ENCODE measurements around the gene JAK3. TPM values are rescaled to one million over a fixed set of nuclear protein-coding genes. Genes with fewer than 3 reads are reported as not detected.
"Not testable (repeated sequence)": the region's sequence is repeated elsewhere in the genome, so short reads cannot be mapped to it uniquely, and the experiment has no call there.

The JAK3 gene
- 213 and 256 TPM in 2 replicates for total RNA-seq

GRCh38 chr19:17847538-17848366 lies at the start of gene JAK3:
JAK3 (minus strand) TSS chr19:17847982; CDS start chr19:17844417, 3,565 bp downstream.
- Mint-ChIP-seq H3K4me1 (peaks cover 73% of the 10 kb centered on the region), H3K9me3 (no peaks in the 10 kb centered on the region), H3K36me3 (ENCODE audit: low read depth) (peaks cover 28% of the 10 kb centered on the region), H3K27me3 (no peaks in the 10 kb centered on the region), H3K4me3 (peak within 1 kb of the TSS; percentile 94), H3K27ac (peak within 1 kb of the TSS; percentile 96)
- POLR2A ChIA-PET: interaction anchor here (0.5 to 8.3 kb wide), 48 partner anchors 8 to 1523 kb away, joined by 3 to 121 read pairs (median 6); partner anchors contain the start of genes B3GNT3, CCDC124, FCHO1 and KLF2
- ATAC-seq (ENCODE audit: low read depth) (peak; percentile 86), DNase-seq (peak; percentile 79)
- intact Hi-C loops (cut with micrococcal nuclease): loop anchor here (1.0 kb wide), 1 partner anchor 71 kb away; no protein-coding TSS in a partner anchor
- TF ChIP-seq CTCF (IDR thresholded peaks at IDR 0.05): no peak
- CTCF ChIA-PET: interaction anchor here (1.1 to 1.6 kb wide), 4 partner anchors 8 to 93 kb away, joined by 3 to 9 read pairs (median 6); partner anchors contain the start of genes CCDC124 and RPL18A

GRCh38 chr19:17893766-17894165 lies 46.0 kb upstream of the JAK3 start:
- intact Hi-C loops (cut with micrococcal nuclease): no loop called here
- Mint-ChIP-seq H3K36me3 (ENCODE audit: low read depth) (no peaks in the 10 kb centered on the region), H3K9me3 (no peaks in the 10 kb centered on the region), H3K4me3 (no peak overlapping the region), H3K27me3 (peaks cover 11% of the 10 kb centered on the region), H3K4me1 (no peaks in the 10 kb centered on the region), H3K27ac (no peak overlapping the region)
- TF ChIP-seq CTCF (IDR thresholded peaks at IDR 0.05): no peak
- ChIA-PET POLR2A (interaction anchor here (0.7 kb wide), 1 partner anchor 273 kb away, joined by 5 read pairs; no protein-coding TSS in a partner anchor), CTCF (no interaction called here)
- no peak for ATAC-seq (ENCODE audit: low read depth)
- no peak for DNase-seq

GRCh38 chr19:17889609-17890214 lies 41.9 kb upstream of the JAK3 start:
- intact Hi-C loops (cut with micrococcal nuclease): no loop called here
- H3K9me3 Mint-ChIP-seq: no peaks in the 10 kb centered on the region
- TF ChIP-seq CTCF (IDR thresholded peaks at IDR 0.05): no peak
- DNase-seq (no peak), ATAC-seq (ENCODE audit: low read depth) (no peak)
- POLR2A ChIA-PET: interaction anchor here (0.6 kb wide), 1 partner anchor 1022 kb away, joined by 6 read pairs; no protein-coding TSS in a partner anchor
- CTCF ChIA-PET: no interaction called here
- H3K4me1 Mint-ChIP-seq: peaks cover 25% of the 10 kb centered on the region
- peaks cover 6% of the 10 kb centered on the region for H3K27me3 Mint-ChIP-seq
- H3K27ac Mint-ChIP-seq: no peak overlapping the region
- H3K4me3 Mint-ChIP-seq: no peak overlapping the region
- no peaks in the 10 kb centered on the region for H3K36me3 Mint-ChIP-seq (ENCODE audit: low read depth)

GRCh38 chr19:17888260-17888659 lies 40.5 kb upstream of the JAK3 start:
- intact Hi-C loops (cut with micrococcal nuclease): no loop called here
- ATAC-seq (ENCODE audit: low read depth) (no peak), DNase-seq (no peak)
- H3K9me3 Mint-ChIP-seq: no peaks in the 10 kb centered on the region
- no peak overlapping the region for H3K27ac Mint-ChIP-seq
- peaks cover 5% of the 10 kb centered on the region for H3K27me3 Mint-ChIP-seq
- H3K4me1 Mint-ChIP-seq: peaks cover 34% of the 10 kb centered on the region
- H3K4me3 Mint-ChIP-seq: no peak overlapping the region
- no peaks in the 10 kb centered on the region for H3K36me3 Mint-ChIP-seq (ENCODE audit: low read depth)
- ChIA-PET CTCF (no interaction called here), POLR2A (interaction anchor here (0.5 kb wide), 1 partner anchor 60 kb away, joined by 5 read pairs; no protein-coding TSS in a partner anchor)
- no peak for TF ChIP-seq CTCF (IDR thresholded peaks at IDR 0.05)

- ATAC-seq (ENCODE audit: low read depth); CTCF ChIA-PET; H3K4me3 Mint-ChIP-seq; H3K27me3 Mint-ChIP-seq; DNase-seq; H3K36me3 Mint-ChIP-seq (ENCODE audit: low read depth); intact Hi-C loops (cut with micrococcal nuclease); H3K9me3 Mint-ChIP-seq; H3K27ac Mint-ChIP-seq: not testable (repeated sequence)
- POLR2A ChIA-PET: interaction anchor here (0.6 to 0.7 kb wide), 2 partner anchors 314 to 1305 kb away, joined by 3 to 5 read pairs; partner anchors contain the start of gene BORCS8
- H3K4me1 Mint-ChIP-seq: peaks cover 34% of the 10 kb centered on the region
Observed at GRCh38 chr19:17887221-17887620, 39.4 kb upstream of the JAK3 start.
